K562 (cell line): ENCODE results near the gene TMSB10. TPM values are rescaled to one million over a fixed set of nuclear protein-coding genes. Genes with fewer than 3 reads are reported as not detected.

Experiments
- ARID2 ChIP-seq: fragments of 450-650 bp; IDR thresholded peaks from 2 replicates; pipeline ENCODE4 v1.6.1; 2017; ENCODE audit warnings: antibody characterized with exemption, mild to moderate bottlenecking
- BDP1 ChIP-seq: IDR thresholded peaks from 3 replicates; pipeline ENCODE4 v1.6.1; 2011; ENCODE audit not compliant: insufficient read length, insufficient read depth
- CHD1 ChIP-seq: fragments of 200-600 bp; sonication (generic); IDR thresholded peaks from one replicate; pipeline ENCODE4 v1.6.1; 2012; ENCODE audit warnings: mild to moderate bottlenecking, moderate library complexity, low read length, inconsistent platforms
- ETV1 ChIP-seq: fragments of 450-650 bp; conservative IDR thresholded peaks from 2 replicates; pipeline ENCODE4 v1.6.1; 2016; ENCODE audit warnings: missing genetic modification characterization, control low read depth, low read depth, missing compliant biosample characterization
- HDAC6 ChIP-seq: IDR thresholded peaks from 2 replicates; pipeline ENCODE4 v1.6.1; 2012; ENCODE audit warnings: low read depth, mild to moderate bottlenecking, control low read depth, inconsistent platforms, low read length, moderate library complexity
- JUND ChIP-seq, 2 experiments: IDR thresholded peaks; 2 replicates in 1 of 2; 3 replicates in 1 of 2; pipeline ENCODE4 v1.6.1; 2011; ENCODE audit warnings: borderline replicate concordance in 2 of 2, low read depth in 2 of 2, low read length in 2 of 2, improper control_type of control experiment in 1 of 2, missing biosample characterization in 1 of 2, missing genetic modification characterization in 1 of 2, missing genetic modification reagents in 1 of 2
- LEF1 ChIP-seq: fragments of 450-650 bp; IDR thresholded peaks from 2 replicates; pipeline ENCODE4 v1.6.1; 2016; ENCODE audit warnings: mild to moderate bottlenecking
- MAFK ChIP-seq: IDR thresholded peaks from 2 replicates; pipeline ENCODE4 v1.6.1; 2011; ENCODE audit warnings: low read length, improper control_type of control experiment
- NELFE ChIP-seq: IDR thresholded peaks from 2 replicates; pipeline ENCODE4 v1.6.1; 2011; ENCODE audit warnings: mild to moderate bottlenecking; ENCODE audit not compliant: insufficient read depth, insufficient read length
- PHB2 ChIP-seq: fragments of 450-650 bp; IDR thresholded peaks from 2 replicates; pipeline ENCODE4 v1.6.1; 2017; ENCODE audit warnings: low read depth
- PHF20 ChIP-seq: fragments of 450-650 bp; IDR thresholded peaks from 2 replicates; pipeline ENCODE4 v1.6.1; 2018; ENCODE audit not compliant: partially characterized antibody
- RNF219 ChIP-seq: fragments of 250-450 bp; sonication (Bioruptor Pico); IDR thresholded peaks from 2 replicates; pipeline ENCODE4 v1.5.0; 2022; ENCODE audit warnings: mild to moderate bottlenecking
- ZBTB1 ChIP-seq: sonication (generic); formaldehyde crosslinking; IDR thresholded peaks from 2 replicates; pipeline ENCODE4 v1.8.1; 2023; ENCODE audit warnings: missing genetic modification reagents, low read depth, mild to moderate bottlenecking, borderline replicate concordance
- ZBTB17 ChIP-seq: fragments of 450-650 bp; formaldehyde crosslinking; IDR thresholded peaks from 2 replicates; pipeline ENCODE4 v1.4.0; 2020; ENCODE audit warnings: mild to moderate bottlenecking
- ZMIZ1 ChIP-seq, 2 experiments: fragments of 150-350 bp in 1 of 2; IDR thresholded peaks; 2 replicates each; pipeline ENCODE4 v1.6.1; 2012 to 2016; ENCODE audit warnings: low read depth in 2 of 2, low read length in 2 of 2, mild to moderate bottlenecking in 1 of 2, moderate library complexity in 1 of 2
- ZNF175 ChIP-seq: fragments of 200-800 bp; sonication (Bioruptor generic); IDR thresholded peaks from 2 replicates; pipeline ENCODE4 v1.6.1; 2016; ENCODE audit warnings: low read depth, mild to moderate bottlenecking, missing genetic modification characterization, missing compliant biosample characterization
- ZNF239 ChIP-seq: fragments of 250-450 bp; sonication (Bioruptor Pico); IDR thresholded peaks from 2 replicates; pipeline ENCODE4 v1.4.0; 2020; ENCODE audit warnings: mild to moderate bottlenecking
- ZNF311 ChIP-seq: fragments of 250-450 bp; sonication (Bioruptor Pico); IDR thresholded peaks from 2 replicates; pipeline ENCODE4 v1.4.0; 2020; ENCODE audit warnings: mild to moderate bottlenecking, moderate library complexity
- ZNF695 ChIP-seq: fragments of 450-650 bp; formaldehyde crosslinking; IDR thresholded peaks from 2 replicates; pipeline ENCODE4 v1.4.0; 2020; ENCODE audit warnings: mild to moderate bottlenecking, moderate library complexity
- ZNF740 ChIP-seq, 3 experiments: fragments of 200-800 bp in 1 of 3; sonication (Bioruptor generic) in 1 of 3; sonication (generic) in 1 of 3; formaldehyde crosslinking in 1 of 3; IDR thresholded peaks; 2 replicates each; pipeline versions ENCODE4 v1.6.1 to v1.8.0; 2016 to 2022; ENCODE audit warnings: mild to moderate bottlenecking in 2 of 3, missing compliant biosample characterization in 2 of 3, missing genetic modification characterization in 2 of 3, missing genetic modification reagents in 1 of 3
- polyA plus RNA-seq, 8 experiments: library from polyadenylated mRNA; depleted of rRNA in 4 of 8; stranded (reverse) in 5 of 8; unstranded in 3 of 8; fragments of >200 nt; fragmentation: Nextera tagmentation in 2 of 8; fragmentation: Illumina TruSeq in 1 of 8; extraction: Ambion mirVana in 2 of 8; extraction: Trizol in 1 of 8; gene quantifications; 2 replicates each; pipeline versions ENCODE4 v1.2.1 to v1.2.3, GENCODE V29; 2011 to 2014; ENCODE audit warnings: inconsistent platforms in 1 of 8, missing spikeins in 1 of 8
- total RNA-seq, 7 experiments: library from RNA; depleted of rRNA in 6 of 7; stranded (reverse); fragments of >200 nt in 6 of 7; fragmentation: Illumina TruSeq in 2 of 7; extraction: Trizol in 2 of 7; gene quantifications; 2 replicates each; pipeline versions ENCODE4 v1.2.1 to v1.2.3, GENCODE V29; 2011 to 2021; ENCODE audit warnings: low replicate concordance in 1 of 7

Gene TMSB10
- total and polyA plus RNA-seq, 9 of the 15 experiments (the other 6 are each of a cell fraction or from before 2014, with no cell fraction given) = 382 to 2,226 (median 959) TPM

GRCh38 chr2:84905181-84906107, at the start of gene TMSB10 (continued):
- TF ChIP-seq ZMIZ1 (IDR thresholded peaks at IDR 0.05; ENCODE audit: low read depth in 2 of 2, low read length in 2 of 2) (peak in 1 of 2 experiments; percentile 60; a peak in 1 of 4 replicates), JUND (IDR thresholded peaks at IDR 0.05; ENCODE audit: borderline replicate concordance, low read depth, low read length) (0 out of 2 replicates have a peak, but pooled peaks have one; percentile 37), JUND (tag; IDR thresholded peaks at IDR 0.05; ENCODE audit: borderline replicate concordance, low read depth, low read length) (no peak), ZNF740 (CRISPR knock-in tag; IDR thresholded peaks at IDR 0.05) (no peak), ZNF740 (tag; IDR thresholded peaks at IDR 0.05) (0 out of 4 replicates have a peak, but pooled peaks of 1 of the 2 experiments have one; percentile 21), BDP1 (no peak), NELFE (no peak), ARID2 (no peak), CHD1 (peak; percentile 49), HDAC6 (no peak), MAFK (no peak), ZNF695 (CRISPR knock-in tag) (no peak), RNF219 (no peak), ZBTB1 (CRISPR knock-in tag) (peak; percentile 86), ZNF311 (CRISPR knock-in tag) (no peak), LEF1 (no peak), ZNF175 (CRISPR knock-in tag) (0 out of 2 replicates have a peak, but pooled peaks have one; percentile 17), ZBTB17 (CRISPR knock-in tag) (peak; percentile 78; the same call in 1 of the 2 replicates), PHF20 (no peak), ETV1 (tag) (no peak), ZNF239 (CRISPR knock-in tag) (no peak), PHB2 (no peak)
